Right lung (tissue), 5 donors: ENCODE data around the gene SH3GL3. TPM values are rescaled to one million over a fixed set of nuclear protein-coding genes. Genes with fewer than 3 reads are reported as not detected.

Experiments used
- DNase-seq, 2 donors: peaks; one replicate each; pipeline ENCODE4 v3.0.0-alpha.2; 2013
- polyA plus RNA-seq, 5 donors: library from polyadenylated mRNA; unstranded; fragments of 120-200 nt; gene quantifications; one replicate each; pipeline versions ENCODE4 v1.2.1 to v1.2.3, GENCODE V29; 2013; ENCODE audit warnings: inconsistent platforms in 1 of 5, low replicate concordance in 1 of 5; ENCODE audit not compliant: insufficient read length in 5 of 5, insufficient read depth in 1 of 5

The SH3GL3 gene
- polyA plus RNA-seq, 5 donors: 8.0 to 18.6 (median 11.9) TPM

- DNase-seq: no peak
Measured at GRCh38 chr15:83503595-83504364, 56.6 kb downstream of the SH3GL3 start.

DNA sequence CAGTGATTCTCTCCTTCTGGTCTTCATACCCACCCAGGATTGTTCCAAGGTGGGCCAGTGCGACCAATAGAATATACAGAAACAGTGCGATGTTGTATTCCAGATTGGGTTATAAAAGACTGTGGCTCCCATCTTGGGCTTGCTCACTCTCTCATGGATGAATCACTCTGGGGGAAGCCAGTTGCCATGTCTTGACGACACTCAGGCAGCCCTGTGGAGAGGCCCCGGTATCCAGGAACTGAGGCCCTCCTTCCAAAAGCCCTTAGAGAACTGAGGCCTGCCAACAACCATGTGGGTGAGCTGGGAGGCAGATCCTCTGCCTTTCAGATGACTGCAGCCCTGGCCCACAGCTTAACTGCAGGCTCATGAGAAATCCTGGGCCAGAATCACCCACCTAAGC lies 57.2 kb downstream of the SH3GL3 start:
- DNase-seq: no peak

GRCh38 chr15:83510001-83510400 lies 62.9 kb downstream of the SH3GL3 start:
- no peak for DNase-seq

- DNase-seq: no peak
Measured at GRCh38 chr15:83512459-83512858, 65.3 kb downstream of the SH3GL3 start.

DNA sequence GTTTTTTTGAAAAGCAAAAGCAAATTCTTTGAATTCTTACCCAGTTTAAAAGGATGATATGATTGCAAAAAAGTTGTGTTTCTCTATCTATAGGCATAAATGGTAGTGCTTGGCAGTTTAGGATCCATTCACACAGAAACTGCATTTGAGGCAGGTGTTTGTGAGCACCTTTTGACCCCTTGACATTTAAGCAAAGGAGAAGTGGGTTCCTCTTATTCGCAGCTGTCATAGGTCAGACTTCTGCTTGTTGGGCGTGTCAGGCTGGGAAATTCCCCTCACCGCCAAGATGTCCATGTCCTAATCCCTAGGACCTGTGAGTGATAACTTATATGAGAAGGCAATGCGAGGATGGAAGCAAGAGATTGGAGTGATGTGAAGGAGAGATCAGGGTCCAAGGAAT lies 67.4 kb downstream of the SH3GL3 start:
- DNase-seq: no peak

DNA sequence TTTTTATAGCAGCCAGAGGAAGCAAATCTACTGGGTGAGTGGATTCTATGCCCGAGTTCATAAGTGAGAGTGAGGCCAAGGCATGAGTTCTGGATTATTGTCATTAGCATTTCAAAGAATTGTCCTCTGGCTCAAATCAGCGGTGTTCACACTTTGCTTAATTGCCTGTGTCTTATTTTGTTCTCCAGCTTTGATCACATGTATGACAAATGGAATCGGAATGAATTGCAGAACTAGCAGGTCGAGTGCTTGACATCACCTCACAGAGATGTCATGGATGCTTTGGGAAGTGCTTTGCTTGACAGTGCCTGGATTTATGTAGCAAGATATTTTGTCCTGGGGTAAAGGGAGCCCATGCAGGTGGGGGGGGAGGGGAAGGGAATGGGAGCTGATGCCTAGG lies 68.0 kb downstream of the SH3GL3 start:
- DNase-seq: no peak

- no peak for DNase-seq
Measured at GRCh38 chr15:83516935-83517334, 69.8 kb downstream of the SH3GL3 start.

DNA sequence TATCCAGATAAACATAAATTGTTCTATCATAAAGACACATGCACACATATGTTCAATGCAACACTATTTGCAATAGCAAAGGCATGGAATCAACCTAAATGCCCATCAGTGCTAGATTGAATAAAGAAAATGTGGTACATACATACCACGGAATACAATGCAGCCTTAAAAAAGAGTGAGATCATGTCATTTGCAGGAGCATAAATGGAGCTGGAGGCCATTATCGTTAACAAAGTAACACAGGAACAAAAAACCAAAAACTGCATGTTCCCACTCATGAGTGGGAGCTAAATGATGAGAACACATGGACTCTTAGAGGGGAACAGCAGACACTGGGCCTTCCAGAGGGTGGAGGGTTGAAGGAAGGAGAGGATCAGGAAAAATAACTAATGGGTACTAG lies 79.2 kb downstream of the SH3GL3 start:
- no peak for DNase-seq

DNA sequence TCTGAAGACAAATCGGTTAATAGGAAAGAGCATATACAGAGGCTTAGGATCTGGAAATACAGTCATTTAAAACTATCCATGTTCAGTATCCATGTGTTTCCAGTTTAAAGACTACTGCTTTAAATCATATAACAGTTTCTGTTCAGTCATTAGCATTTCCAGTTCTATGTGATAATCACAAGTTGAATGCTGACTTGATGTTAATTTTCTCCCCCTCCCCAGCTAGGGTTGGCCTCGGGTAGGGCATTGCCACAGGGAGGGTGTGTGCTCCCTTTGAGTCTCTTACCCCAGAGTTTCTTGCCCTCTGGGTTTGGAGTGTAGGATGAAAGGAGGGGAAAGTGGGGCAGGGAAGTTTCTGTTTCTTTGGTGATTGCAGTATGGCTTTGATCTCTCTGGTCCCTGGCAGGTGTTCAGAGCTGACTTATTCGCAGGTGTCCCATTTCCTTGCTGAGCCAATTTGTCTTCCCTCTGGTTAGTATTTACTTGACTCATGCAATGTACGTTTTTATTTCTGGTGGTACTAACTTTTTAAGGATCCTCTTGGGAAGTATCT lies 86.3 kb downstream of the SH3GL3 start:
- DNase-seq: no peak

DNA sequence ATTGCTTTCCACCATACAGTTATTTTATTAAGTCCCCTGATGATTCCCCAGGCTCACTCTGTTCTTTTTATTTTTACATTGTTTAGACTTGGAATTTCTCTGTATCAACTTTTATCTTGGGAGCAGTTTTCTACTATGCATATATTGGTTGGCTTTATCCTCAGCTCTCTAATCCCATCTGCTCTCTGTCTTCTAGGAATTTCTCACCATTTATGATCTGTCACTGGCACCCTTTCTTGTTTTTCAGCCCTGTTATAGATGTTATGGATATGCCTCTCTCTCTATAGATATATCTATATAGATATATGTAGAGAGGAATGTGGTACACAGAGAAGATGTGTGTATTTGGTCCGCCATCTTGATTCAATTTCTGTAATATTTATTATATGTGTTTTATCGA lies 90.5 kb downstream of the SH3GL3 start:
- DNase-seq: no peak

DNA sequence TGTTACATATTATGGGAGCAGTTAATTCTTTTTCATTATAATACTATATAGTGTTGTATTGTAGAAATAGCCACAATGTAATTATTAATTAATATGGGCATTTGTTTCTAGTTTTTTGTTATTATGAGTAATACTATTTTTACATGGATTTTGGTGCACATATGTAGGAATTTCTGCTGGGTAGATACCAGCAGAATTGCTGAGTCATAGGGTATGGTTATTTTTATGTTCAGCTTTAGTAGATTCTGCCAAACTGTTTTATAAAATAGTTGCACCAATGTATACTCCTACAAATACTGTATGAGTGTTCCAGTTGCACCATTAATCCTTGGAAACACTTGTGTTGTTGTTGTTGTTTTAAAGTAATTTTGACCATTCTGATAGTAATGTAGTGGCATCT lies 91.5 kb downstream of the SH3GL3 start:
- no peak for DNase-seq

DNA sequence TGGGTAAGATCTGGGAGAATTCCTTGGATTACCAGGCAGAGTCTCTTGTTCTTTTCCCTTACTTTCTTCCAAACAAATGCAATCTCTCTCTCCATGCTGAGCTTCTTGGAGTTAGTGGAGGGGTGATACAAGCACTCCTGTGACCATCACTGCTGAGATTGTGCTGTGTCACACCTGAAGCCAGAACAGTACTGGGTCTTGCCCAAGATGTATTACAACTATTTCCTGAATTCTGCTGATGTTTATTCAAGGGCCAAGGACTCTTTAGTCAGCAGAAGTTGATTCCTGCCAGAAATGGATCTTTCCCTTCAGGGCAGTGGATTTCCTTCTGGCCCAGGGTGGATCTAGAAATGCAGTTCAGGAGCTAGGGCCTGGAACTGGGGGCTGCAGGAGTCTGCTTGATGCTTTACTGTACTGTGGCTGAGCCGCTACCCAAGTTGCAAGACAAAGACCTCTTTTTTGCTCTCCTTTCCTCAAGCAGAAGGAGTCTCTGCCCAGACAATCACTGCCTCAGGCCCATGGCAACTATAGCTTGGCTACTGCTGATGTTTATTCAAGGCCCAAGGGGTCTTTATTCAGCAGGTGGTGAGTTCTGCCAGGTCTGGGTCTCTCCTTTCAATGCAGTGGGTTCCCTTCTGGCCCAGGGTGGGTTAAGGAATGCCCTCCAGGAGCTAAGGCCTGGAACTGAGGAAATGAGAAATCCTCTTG lies 98.8 kb downstream of the SH3GL3 start:
- DNase-seq: no peak

DNA sequence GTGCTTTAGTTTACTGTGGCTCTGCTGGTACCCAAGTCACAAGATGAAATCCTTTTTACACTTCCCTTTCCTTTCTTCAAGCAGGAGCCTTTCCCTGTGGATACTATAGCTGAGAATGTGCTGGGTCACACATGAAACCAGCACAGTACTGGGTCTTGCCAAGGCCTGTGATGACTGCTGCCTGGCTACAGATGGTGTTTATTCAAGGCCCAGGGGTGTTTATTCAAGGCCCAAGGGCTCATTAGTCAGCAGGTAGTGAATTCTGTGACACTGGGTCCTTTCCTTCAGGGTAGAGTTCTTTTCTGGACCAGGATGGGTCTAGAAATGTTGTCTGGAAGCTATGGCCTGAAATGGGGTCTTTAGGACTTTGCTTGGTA lies 99.4 kb downstream of the SH3GL3 start:
- no peak for DNase-seq

DNA sequence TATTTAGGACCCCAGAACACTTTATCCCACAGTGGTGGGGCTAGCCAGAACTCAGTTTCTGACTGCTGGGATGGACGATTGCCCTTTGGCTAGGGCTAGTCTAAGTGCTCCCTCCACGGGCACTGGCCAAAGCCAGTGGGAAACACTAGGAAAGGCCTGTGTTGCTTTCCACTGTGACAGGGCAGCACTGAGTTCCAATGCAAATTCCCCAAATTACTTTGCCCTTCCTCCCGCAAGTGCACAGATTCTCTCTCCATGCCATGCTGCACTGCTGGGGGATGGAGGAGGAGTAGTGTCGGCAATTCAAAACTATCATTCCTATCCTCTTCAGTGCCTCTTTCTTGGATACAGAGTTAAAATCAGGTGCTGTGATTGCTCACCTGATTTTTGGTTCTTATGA lies 100.0 kb downstream of the SH3GL3 start:
- DNase-seq: no peak

GRCh38 chr15:83549623-83550022 lies 102.5 kb downstream of the SH3GL3 start:
- peak; percentile 31 to 54 for DNase-seq

DNA sequence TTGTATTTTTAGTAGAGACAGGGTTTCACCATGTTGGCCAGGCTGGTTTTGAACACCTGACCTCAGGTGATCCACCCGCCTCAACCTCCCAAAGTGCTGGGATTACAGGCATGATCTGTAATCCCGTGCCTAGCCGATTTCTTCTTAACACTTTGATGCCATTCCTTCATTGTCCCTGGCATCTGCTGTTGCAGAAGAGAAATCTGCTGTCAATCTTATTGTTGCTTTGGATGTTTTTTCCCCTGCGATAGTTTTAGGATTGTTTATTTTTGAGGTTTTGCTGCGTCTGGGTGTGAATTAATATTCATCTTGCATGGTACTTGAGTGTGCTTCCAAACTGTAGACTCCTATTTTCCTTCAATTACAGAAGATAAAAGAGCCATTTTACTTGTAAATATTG lies 107.4 kb downstream of the SH3GL3 start:
- no peak for DNase-seq

- DNase-seq: no peak
Measured at GRCh38 chr15:83555383-83555782, 108.2 kb downstream of the SH3GL3 start.

DNA sequence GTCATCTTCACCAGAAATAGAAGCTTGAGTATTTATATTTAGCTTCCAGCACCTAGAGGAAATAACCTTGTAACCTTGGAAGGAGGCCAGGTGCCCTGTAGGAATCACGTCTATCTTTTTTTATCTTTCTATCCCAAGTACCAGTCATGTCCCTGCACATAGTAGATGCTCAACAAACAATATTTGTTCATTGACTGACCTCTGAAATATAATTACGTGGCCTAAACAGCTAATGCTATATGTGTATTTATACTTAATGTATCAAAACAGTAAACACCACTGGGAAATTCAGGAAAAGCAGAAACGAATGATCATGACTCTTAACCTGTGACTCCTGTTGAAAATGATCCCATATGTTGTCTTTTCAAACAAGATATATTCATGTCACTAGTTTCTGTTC lies 108.9 kb downstream of the SH3GL3 start:
- no peak for DNase-seq

DNA sequence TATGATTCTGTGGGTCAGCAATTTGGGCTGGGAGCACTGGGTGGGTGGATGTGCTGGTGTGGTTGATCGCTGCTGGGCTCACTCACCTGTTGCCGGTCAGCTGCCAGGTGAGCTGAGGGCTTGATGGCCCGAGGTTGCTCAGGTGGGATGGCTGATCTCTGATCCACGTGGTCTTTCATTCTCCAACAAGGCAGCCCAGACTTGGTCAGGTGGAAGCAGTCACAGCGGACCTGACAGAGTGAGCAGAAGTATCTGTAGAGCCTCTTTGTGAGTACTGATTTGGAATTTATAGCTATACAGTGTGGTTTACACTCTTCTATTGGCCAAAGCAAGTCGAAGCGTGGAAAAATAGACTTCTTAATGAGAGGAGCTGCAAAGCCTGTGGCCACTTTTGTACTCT lies 109.6 kb downstream of the SH3GL3 start:
- no peak for DNase-seq

- DNase-seq: no peak
Measured at GRCh38 chr15:83558146-83558545, 111.0 kb downstream of the SH3GL3 start.

GRCh38 chr15:83559310-83559966 lies 112.3 kb downstream of the SH3GL3 start:
- DNase-seq: peak; percentile 45 to 57

GRCh38 chr15:83561661-83562060 lies 114.5 kb downstream of the SH3GL3 start:
- DNase-seq: no peak

DNA sequence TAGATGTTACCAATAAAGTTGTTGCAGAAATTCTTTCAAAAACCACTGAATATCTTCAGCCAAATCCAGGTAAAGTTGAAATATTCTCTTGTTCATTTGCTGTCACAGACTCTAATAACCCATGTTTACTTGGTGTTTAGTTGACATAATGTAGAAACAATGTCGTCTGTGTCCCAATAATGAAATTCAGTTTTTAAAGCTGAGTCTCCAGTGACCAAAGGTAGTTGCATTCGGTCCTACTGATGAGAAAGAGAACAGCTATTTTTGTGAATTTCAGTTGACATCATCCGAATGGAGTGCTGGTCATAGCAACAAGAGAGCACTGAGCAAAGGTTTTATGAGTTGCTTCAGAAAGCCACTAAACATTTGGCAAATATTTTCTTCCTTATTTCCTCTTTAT lies 118.0 kb downstream of the SH3GL3 start:
- DNase-seq: no peak
